ENCODE data around the gene BSG.

Gene BSG

GRCh38 chr19:538641-539428, 33.6 kb upstream of the BSG start:
- H3K27ac ChIP-seq: no peak overlapping the region
- in situ Hi-C loops (cut with HindIII; ENCODE audit: low pct_ligation_motif_present, low sequenced_read_pairs): no loop called here
- H3K4me3 ChIP-seq (ENCODE audit: low read depth, low read length): no peak overlapping the region
- peaks cover 47% of the 10 kb centered on the region for H3K36me3 ChIP-seq (replicated peaks)
- no peak for DNase-seq
- TF ChIP-seq, protein P1, sequence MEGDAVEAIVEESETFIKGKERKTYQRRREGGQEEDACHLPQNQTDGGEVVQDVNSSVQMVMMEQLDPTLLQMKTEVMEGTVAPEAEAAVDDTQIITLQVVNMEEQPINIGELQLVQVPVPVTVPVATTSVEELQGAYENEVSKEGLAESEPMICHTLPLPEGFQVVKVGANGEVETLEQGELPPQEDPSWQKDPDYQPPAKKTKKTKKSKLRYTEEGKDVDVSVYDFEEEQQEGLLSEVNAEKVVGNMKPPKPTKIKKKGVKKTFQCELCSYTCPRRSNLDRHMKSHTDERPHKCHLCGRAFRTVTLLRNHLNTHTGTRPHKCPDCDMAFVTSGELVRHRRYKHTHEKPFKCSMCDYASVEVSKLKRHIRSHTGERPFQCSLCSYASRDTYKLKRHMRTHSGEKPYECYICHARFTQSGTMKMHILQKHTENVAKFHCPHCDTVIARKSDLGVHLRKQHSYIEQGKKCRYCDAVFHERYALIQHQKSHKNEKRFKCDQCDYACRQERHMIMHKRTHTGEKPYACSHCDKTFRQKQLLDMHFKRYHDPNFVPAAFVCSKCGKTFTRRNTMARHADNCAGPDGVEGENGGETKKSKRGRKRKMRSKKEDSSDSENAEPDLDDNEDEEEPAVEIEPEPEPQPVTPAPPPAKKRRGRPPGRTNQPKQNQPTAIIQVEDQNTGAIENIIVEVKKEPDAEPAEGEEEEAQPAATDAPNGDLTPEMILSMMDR (IDR thresholded peaks at IDR 0.05; ENCODE audit: low read depth, low read length, missing control alignments): no peak
- no peaks in the 10 kb centered on the region for H3K27me3 ChIP-seq (replicated peaks)

- Histone ChIP-seq H3K27ac (no peak overlapping the region), H3K27me3 (replicated peaks) (no peaks in the 10 kb centered on the region), H3K4me3 (ENCODE audit: low read depth, low read length) (no peak overlapping the region), H3K36me3 (replicated peaks) (peaks cover 47% of the 10 kb centered on the region)
- no peak for DNase-seq
- TF ChIP-seq, protein P1 (IDR thresholded peaks at IDR 0.05; ENCODE audit: low read depth, low read length, missing control alignments): no peak
- in situ Hi-C loops (cut with HindIII; ENCODE audit: low pct_ligation_motif_present, low sequenced_read_pairs): no loop called here
Observed at GRCh38 chr19:539429-540030, 32.9 kb upstream of the BSG start.

- H3K27me3 ChIP-seq (replicated peaks): no peaks in the 10 kb centered on the region
- TF ChIP-seq, protein P1 (IDR thresholded peaks at IDR 0.05; ENCODE audit: low read depth, low read length, missing control alignments): no peak
- in situ Hi-C loops (cut with HindIII; ENCODE audit: low pct_ligation_motif_present, low sequenced_read_pairs): no loop called here
Observed at GRCh38 chr19:540867-541637, 31.3 kb upstream of the BSG start.

DNA sequence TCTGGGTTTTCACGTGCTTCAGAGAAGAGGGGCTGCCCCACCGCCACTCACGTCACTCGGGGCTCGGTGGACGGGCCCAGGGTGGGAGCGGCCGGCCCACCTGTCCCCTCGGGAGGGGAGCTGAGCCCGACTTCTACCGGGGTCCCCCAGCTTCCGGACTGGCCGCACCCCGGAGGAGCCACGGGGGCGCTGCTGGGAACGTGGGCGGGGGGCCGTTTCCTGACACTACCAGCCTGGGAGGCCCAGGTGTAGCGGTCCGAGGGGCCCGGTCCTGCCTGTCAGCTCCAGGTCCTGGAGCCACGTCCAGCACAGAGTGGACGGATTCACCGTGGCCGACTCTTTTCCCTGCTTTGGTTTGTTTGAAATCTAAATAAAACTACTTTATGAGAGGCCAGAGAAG, 30.7 kb upstream of the BSG start:
- no peak for DNase-seq
- Histone ChIP-seq H3K27me3 (replicated peaks) (no peaks in the 10 kb centered on the region), H3K27ac (no peak overlapping the region), H3K4me3 (ENCODE audit: low read depth, low read length) (no peak overlapping the region), H3K36me3 (replicated peaks) (peaks cover 40% of the 10 kb centered on the region)
- TF ChIP-seq, protein P1 (IDR thresholded peaks at IDR 0.05; ENCODE audit: low read depth, low read length, missing control alignments): no peak
- in situ Hi-C loops (cut with HindIII; ENCODE audit: low pct_ligation_motif_present, low sequenced_read_pairs): no loop called here

More at GRCh38 chr19:540867-541637, 31.3 kb upstream of the BSG start:
- peaks cover 46% of the 10 kb centered on the region for H3K36me3 ChIP-seq (replicated peaks)
- H3K27ac ChIP-seq: no peak overlapping the region
- no peak overlapping the region for H3K4me3 ChIP-seq (ENCODE audit: low read depth, low read length)
- DNase-seq: no peak

DNA sequence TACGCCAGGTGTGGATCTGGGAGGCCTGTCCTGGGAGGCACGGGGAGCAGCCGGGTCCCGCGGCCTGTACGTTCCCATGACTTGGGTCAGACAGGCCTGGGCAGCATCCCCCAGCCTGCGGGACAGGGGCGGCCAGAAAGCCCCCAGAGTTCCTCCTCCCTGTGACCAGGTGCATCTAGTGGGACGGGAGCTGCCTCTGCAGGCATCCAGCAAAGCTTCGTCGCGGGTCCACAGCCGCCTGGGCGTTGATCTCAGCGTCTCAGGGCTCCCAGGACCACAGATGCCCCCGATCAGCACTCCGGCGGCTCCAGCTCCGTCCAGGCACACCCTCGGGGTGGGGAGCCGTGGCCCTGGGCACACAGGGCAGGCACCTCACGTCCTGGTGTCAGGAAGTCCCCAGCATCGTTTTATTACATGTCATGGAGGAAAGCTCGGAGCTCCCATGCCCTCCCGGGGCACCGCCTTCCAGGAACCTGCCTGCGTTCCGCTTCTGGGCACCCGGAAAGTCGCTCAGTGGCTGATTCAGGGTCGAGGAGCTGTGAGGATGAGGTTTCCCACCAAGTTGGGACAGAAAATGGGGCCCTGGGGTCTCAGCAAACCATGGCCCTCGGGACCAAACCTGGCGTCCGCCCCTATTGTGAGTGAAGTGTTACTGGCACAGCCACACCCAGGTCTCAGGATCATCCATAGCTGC, 30.1 kb upstream of the BSG start:
- Histone ChIP-seq H3K4me3 (ENCODE audit: low read depth, low read length) (no peak overlapping the region), H3K27ac (no peak overlapping the region), H3K36me3 (replicated peaks) (peaks cover 34% of the 10 kb centered on the region), H3K27me3 (replicated peaks) (no peaks in the 10 kb centered on the region)
- TF ChIP-seq, protein P1 (IDR thresholded peaks at IDR 0.05; ENCODE audit: low read depth, low read length, missing control alignments): no peak
- no peak for DNase-seq
- in situ Hi-C loops (cut with HindIII; ENCODE audit: low pct_ligation_motif_present, low sequenced_read_pairs): no loop called here
